CD4-positive, alpha-beta T cell treated with Interleukin-6 at 100 ng/mL for 8 hours (primary cell): ENCODE results near the gene CACNA2D4.

Source experiments
- DNase-seq: peaks from one replicate; pipeline ENCODE4 v3.0.0-alpha.2; 2020; ENCODE audit warnings: mixed read lengths, low spot score

CACNA2D4 gene

DNA sequence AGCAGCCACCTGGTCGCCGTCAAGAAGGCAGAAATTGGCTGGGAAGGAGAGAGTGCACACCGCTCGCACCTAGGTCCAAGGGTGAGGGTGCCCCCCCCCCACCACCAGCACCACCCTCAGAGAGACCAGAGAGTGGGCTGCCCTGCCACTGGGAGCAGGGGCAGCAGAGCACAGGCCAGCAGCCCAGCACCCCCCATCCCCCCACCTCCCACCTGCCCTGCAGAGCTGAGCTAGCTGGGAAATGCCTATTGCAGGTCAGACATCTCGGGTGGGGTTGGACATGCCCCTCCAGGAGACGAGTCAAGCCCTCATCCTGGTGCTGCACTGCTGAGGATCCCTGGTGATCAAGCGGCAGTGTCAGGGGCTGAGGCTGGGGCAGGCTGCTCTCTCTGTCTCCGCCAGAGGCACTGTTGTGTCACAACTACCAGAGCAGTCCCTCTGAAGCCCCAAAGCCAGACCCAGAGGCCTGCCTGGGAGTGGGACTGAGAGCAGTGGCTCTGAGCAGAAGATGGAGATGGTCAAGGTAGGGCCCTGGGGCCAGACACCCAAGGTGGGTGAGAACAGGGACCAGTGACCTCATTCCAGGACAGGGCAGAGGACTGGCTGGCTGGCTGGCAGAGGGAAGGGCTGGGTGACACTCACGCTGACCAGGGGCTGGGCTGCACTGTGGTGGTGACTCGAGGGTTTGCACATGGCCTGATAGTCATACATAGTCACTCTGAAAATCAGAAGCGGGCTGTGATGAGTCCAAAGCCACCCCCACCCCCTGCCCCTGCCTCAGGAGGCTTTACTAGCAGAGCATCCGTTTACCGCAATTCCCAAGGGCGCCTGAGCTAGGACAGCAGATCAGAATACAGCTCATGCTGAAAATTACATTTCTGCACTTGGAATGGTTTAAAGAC is 117.8 kb downstream of the CACNA2D4 start:
- DNase-seq: peak; percentile 37

- DNase-seq: no peak
These were observed 118.5 kb downstream of the CACNA2D4 start for GRCh38 chr12:1799882-1800400.

DNA sequence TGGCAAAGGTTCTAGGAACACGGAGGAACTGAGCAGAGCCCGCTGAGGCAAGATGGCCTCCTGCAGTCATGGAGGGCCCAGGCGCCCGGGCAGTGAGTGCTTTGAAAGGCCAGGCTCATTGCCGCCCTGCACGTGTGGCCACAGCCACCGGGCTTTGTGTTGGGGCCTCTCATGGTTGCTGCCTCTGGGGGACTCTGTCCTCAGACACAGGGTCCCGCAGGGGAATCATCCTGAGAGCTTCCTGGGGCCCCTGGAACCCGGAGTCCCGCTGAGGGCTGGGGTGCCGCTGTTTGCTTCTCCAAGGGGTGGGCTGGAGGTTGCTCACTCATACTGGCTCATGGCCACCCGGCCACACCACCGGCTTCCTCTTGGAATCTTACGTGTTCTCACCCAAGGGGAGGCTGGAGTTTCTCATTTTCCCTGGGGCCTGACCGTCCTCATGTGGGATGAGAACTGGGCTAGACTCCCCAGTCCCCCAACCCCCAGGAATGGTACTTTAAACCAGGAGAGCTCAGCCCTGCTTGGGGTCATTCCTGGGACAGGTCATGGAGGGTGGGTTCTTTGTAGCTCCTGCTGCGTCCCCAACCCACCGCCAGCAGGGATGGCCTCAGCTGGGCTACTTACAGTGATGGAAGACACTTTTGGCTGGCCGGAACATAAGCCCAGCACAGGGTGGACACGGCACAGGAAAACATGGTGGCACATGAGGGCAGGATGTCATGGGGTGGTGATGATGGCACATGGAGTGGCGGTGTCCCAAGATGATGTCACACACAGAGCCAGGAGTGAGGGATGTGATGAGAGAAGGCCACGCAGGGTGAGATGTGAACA is 119.2 kb downstream of the CACNA2D4 start:
- DNase-seq: no peak

DNA sequence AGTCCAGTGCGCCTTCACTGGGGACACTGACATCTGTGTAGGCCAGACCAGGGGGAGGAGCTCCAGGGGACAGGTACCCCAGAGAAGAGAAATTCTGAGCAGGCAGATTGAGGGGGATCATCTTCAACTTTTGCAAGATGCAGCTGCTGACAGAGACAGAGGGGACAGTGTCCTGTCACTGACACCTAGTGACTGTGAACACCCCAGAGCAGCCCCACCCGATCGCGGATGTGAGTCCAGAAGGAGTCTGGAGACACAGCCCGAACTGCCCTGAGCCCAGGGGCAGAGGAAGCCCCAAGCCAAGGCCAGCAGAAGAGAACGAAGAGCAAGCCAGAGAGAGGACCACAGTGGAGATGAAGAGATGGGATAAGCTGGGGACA is 119.8 kb downstream of the CACNA2D4 start:
- no peak for DNase-seq

GRCh38 chr12:1797991-1798640 is 120.3 kb downstream of the CACNA2D4 start:
- DNase-seq: no peak

GRCh38 chr12:1797011-1797901 is 121.2 kb downstream of the CACNA2D4 start:
- DNase-seq: peak; percentile 59

DNA sequence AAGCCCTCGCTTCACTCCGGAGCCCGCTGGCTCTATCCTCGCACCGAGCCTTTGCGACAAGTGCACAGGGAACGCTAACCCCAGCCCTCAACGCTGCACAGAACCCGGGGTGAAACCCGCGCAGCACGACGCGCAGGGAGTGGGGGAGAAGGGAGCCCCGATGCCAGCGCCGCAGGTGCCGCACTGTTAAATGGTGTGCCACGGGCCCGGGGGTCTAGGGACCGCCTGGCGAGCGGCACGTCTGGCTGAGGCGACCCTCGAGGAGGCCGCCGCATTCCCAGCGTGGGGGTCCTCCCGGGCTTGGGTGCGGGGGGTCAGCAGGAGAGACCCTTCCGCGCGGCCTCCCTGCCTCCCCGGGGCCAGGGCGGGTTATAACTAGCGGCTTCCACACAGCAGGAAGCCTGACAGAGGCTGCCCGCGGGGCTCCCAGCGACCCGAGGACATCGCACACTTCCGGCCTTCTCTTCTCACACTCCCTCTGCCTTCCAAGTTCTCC is 121.9 kb downstream of the CACNA2D4 start:
- peak; percentile 46 for DNase-seq

DNA sequence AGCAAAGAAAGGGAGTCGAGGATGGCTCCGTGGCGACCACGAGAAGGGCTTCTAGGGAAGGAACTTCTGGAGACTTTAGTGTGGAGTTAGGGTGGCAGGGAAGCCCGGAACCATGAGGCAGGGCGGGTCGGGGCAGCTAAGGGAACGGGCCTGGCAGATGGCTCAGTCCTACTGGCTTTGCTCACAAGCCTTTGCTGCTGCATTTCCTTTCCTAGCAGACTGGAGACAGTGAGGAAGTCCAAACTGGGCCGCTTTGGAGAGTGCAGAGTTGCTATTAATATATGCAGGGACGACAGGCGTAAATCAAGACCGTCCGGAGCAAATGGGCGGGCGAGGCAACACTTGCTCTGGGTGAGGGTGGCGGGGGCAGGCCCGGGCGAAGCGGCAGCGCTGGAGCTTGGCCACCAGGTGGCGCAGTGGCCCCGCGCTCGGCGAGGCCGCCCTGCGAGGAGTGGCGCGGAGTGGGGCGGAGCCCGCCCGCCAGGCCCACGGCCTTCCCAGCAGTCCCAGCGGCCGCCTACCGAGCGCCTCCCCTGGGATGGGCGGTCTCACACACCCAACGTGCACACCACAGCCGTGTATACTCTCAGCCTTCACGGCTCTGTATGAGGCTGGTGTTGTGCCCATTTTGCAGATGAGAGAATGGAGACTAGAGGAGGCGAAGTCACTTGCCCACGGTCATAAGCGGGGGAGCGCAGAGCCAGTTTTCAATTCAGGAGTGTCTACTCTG is 122.5 kb downstream of the CACNA2D4 start:
- peak; percentile 95 for DNase-seq

GRCh38 chr12:1795221-1795784 is 123.1 kb downstream of the CACNA2D4 start:
- no peak for DNase-seq

GRCh38 chr12:1794440-1795090 is 123.9 kb downstream of the CACNA2D4 start:
- DNase-seq: no peak

DNA sequence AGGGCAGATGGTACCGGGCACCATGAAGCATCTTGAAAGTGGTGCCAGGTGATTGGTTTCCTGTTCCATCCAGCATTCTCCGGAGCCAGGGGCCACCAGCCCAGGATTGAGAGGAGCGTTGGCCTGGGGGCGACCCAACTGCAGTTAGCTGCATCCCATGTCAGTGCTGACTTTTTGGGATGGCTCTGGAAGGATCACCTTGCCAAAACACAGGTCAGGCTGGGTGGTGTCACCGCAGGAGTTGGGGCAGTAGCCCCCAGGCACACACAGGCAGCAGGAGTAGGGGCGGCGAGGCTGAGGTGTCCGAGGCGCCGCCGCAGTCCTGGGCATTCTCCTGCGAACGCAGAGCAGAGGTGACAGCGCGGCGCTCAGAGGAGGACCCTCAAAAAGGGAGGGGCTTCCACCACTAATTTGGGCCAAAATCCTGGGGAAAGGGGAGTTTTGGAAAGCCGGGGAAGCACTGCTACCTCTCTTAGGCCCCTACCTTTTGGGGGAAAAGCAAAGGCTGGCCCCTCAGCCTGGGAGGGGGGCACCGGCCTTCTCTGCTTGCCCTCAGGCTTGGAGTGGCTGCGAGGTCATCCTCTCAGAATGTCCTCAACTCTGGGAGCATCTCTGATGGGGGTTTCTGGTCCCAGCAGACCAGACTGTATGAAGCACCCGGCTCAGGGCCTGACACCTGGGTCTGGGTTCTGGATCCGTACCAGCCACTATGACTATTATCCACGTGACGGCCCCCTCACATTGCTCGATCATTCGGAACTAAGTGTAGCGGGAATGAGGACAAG is 124.8 kb downstream of the CACNA2D4 start:
- no peak for DNase-seq

DNA sequence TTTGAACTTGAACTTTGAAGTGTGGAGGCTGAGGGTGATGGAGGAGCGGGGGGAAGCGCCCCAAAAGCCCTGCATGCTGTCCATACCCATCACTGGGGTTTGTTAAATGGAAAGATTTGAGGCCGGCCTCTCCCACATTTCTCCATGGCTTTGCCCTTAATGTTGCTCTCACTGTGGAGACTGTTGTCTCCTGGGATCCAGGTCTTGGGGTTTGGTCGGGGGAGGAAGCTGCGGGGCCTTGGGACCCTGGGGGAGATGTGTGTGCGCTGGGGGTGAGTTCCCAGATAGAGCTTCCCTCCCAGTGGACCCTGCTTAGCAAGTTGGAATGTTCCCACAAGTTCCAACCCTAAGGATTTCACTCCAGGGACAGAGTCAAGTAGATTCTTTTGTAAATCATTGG is 126.0 kb downstream of the CACNA2D4 start:
- DNase-seq: no peak

DNA sequence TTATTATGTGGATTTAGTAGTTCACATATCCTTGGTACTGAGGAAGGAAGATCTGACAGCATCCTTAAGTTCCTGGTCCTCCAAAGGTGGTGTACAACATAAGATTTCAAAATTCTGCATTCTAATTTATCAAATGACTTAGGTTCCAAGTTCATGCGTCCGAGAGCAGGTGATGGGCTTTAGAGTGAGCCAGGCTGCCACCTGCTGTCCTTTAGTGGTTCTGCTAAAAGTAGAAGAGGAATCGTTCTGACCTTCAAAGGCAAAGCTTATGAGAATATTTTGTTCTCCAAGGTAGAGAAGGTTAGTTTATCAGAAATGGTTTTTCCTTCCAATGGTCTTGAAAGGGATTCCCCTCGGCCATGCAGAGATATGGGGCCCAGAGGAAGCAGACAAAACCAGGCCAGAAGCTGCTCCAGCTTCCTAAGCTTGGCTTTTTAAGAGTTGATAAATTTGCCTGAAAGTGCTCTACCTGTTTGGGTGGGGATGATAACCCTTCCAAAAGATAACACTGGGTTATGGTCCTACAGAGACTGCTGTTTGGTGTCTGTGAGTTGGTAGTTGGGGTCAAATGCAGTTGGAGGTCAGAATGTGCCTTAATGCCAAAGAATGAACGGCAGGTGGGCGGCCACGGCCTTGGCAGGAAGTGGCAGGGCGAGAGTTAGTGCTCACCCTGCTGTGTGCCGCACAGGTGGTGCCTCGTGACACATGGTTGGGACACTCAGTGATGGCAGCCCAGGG is 127.2 kb downstream of the CACNA2D4 start:
- DNase-seq: peak; percentile 69

- no peak for DNase-seq
These were observed 128.0 kb downstream of the CACNA2D4 start for GRCh38 chr12:1790444-1790843.

- DNase-seq: no peak
These were observed 130.7 kb downstream of the CACNA2D4 start for GRCh38 chr12:1787714-1788113.

- no peak for DNase-seq
These were observed 136.2 kb downstream of the CACNA2D4 start for GRCh38 chr12:1782215-1782614.

DNA sequence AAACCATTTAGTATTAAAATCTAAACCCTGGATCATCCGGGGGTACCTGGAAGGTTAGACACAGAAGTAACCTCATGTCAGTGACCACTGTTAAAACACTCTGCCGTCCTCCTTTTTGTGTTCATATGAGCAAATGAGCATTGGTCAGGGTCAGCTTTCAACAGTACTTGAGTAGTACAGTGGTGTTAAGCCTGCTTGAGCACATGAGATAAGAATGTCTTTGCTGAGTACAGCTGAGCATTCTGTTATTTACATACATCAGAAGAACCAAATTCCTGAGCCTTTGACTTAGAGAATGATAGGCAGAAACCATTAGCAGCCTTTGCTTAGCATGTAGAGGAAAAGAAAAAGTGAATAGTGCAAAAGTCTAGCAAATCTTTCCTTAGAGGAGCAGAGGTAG is 136.7 kb downstream of the CACNA2D4 start:
- no peak for DNase-seq

DNA sequence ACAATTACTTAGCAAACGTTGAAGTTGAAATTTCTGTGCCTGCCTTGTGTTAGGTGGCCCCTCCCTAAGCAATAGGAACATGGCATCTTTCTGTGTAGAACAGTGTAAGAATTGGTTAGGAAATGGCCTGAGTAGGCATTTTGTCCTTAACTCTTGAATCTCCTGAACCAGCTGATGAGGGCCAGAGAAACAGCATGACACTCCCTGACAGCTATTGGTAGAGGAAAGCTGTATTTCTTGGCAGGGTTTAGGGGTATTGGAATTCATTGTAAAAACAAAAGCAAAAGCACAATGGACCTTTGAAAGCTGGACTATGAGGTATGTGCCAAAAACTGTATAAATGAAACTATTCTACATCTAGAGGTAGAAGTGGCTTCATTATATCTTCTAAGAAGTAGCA is 138.7 kb downstream of the CACNA2D4 start:
- no peak for DNase-seq
